Cardiac muscle cell (in vitro differentiated cells and primary cell): ENCODE data around the gene OR4E1. TPM values are rescaled to one million over a fixed set of nuclear protein-coding genes. Genes with fewer than 3 reads are reported as not detected.

Experiments
- DNase-seq, 2 donors: peaks; one replicate each; pipeline versions ENCODE4 v3.0.0 to v3.0.0-alpha.2; 2010 to 2017; ENCODE audit warnings: low read depth in 1 of 2, low spot score in 1 of 2
- H3K27ac ChIP-seq: fragments of 200-600 bp; sonication (generic); 2 replicates; pipeline ENCODE4 v1.5.1; 2016
- H3K27me3 ChIP-seq: fragments of 200-600 bp; sonication (generic); 2 replicates; pipeline ENCODE4 v1.6.0; 2016; ENCODE audit warnings: control low read depth
- H3K36me3 ChIP-seq: fragments of 200-600 bp; sonication (generic); 2 replicates; pipeline ENCODE4 v1.5.1; 2016; ENCODE audit warnings: control low read depth
- H3K4me1 ChIP-seq: fragments of 200-600 bp; sonication (generic); 2 replicates; pipeline ENCODE4 v1.8.1; 2017; ENCODE audit warnings: low read depth, mild to moderate bottlenecking, mixed run types
- H3K4me3 ChIP-seq: fragments of 200-600 bp; sonication (generic); 2 replicates; pipeline ENCODE4 v1.5.1; 2016; ENCODE audit warnings: mild to moderate bottlenecking
- H3K9me3 ChIP-seq: fragments of 200-600 bp; sonication (generic); 2 replicates; pipeline ENCODE4 v1.5.1; 2017; ENCODE audit warnings: low read depth, mild to moderate bottlenecking, control low read depth
- CTCF ChIP-seq: IDR thresholded peaks from 2 replicates; pipeline ENCODE4 v1.5.1; 2012; ENCODE audit warnings: low read depth, mild to moderate bottlenecking, low read length
- polyA plus RNA-seq: library from polyadenylated mRNA; unstranded; fragments of >200 nt; fragmentation: Nextera tagmentation; extraction: Ambion mirVana; gene quantifications from 2 replicates; pipeline ENCODE4 v1.2.1, GENCODE V29; 2016
- total RNA-seq: library from RNA; depleted of rRNA; stranded (reverse); fragments of >200 nt; gene quantifications from 2 replicates; pipeline ENCODE4 v1.2.3, GENCODE V29; 2016

Gene OR4E1
- total and polyA plus RNA-seq, 2 experiments from 2014 or later, result not detected

DNA sequence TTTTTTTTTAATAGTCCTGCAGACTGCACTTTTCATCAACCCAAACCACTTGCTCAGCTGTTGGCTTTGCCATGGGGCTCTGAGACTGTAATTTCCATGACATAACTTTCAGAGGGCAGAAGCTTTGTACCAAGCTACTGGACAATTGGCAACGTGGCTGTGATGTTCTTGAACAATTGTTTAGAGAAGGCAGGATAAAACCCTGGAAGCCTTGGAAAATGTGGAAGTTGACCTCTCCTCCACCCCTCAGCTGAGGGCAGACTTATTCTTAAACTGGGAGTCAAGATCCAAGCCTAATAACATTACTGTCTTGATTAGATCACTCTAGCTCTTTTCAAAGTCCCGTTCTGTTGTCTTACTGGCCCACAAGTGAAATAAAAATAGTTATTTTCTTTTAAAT lies 2.2 kb downstream of the OR4E1 start:
- Histone ChIP-seq H3K4me1 (no peaks in the 10 kb centered on the region), H3K27me3 (no peaks in the 10 kb centered on the region), H3K4me3 (no peak overlapping the region), H3K27ac (no peak overlapping the region), H3K36me3 (no peaks in the 10 kb centered on the region), H3K9me3 (no peaks in the 10 kb centered on the region)
- DNase-seq, result no peak
- TF ChIP-seq CTCF, result no peak

DNA sequence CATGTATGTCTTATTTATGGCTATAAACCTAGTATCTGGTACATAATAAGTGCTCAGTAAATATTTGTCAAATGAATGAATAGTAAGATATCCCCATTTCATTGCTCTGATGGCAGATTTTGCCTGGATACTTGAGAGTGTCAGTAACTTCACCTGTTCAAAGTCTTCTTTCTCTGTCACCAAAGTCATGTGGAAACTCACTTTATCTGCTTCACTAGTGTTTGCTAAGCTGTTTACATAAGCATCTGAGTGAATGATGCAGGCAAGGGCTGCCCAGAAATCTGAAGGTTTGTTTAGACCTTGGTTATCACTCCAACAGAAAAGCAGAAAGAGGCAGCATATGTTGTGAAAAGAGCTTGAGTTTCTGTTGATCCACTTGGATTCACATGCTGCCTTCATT lies 4.3 kb downstream of the OR4E1 start:
- H3K9me3 ChIP-seq, result no peaks in the 10 kb centered on the region
- no peaks in the 10 kb centered on the region for H3K36me3 ChIP-seq
- no peak for TF ChIP-seq CTCF
- no peaks in the 10 kb centered on the region for H3K27me3 ChIP-seq
- H3K4me3 ChIP-seq, result no peak overlapping the region
- no peaks in the 10 kb centered on the region for H3K4me1 ChIP-seq
- no peak overlapping the region for H3K27ac ChIP-seq
- no peak for DNase-seq

DNA sequence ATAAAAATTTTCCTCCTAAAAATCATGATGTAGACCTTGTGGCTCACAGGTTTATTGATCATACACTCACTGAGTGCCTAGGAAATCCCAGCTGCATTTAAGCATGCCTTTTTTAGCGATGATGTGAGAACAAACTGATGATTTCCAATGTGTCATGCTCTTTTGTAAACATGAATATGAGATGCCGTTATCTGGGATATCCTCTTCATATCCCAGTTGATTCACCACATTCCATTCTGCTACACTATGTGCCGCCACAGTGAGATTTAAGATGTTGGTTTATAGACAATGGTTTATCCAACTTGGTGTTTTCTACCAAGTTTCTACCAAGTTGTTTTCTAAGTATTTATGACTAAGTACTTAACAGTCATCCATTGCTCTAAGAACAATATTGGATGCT lies 5.2 kb downstream of the OR4E1 start:
- Histone ChIP-seq H3K27me3 (no peaks in the 10 kb centered on the region), H3K9me3 (no peaks in the 10 kb centered on the region), H3K4me3 (no peak overlapping the region), H3K4me1 (no peaks in the 10 kb centered on the region), H3K27ac (no peak overlapping the region), H3K36me3 (no peaks in the 10 kb centered on the region)
- DNase-seq, result peak in 1 of 2 donors; percentile 58
- TF ChIP-seq CTCF, result no peak

DNA sequence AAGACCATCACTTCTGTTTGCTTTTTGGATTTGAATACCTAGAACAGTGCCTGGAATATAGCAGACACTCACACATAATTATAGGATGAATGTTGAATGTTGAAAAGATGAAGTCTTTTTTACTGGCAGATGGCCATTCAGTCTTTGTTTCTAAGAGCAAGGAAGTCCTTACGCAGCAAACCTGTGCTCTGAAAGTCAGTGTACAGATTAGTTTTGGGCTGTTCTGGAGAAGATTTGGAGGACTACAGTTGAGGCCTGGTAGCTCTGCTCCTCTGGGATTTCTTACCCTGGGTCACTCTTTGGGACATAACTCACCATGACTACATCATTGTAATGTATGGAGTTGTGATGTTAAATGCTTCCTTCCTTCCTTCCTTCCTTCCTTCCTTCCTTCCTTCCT lies 16.6 kb downstream of the OR4E1 start:
- no peak overlapping the region for H3K4me3 ChIP-seq
- no peak overlapping the region for H3K27ac ChIP-seq
- H3K36me3 ChIP-seq, result no peaks in the 10 kb centered on the region
- no peaks in the 10 kb centered on the region for H3K4me1 ChIP-seq
- no peaks in the 10 kb centered on the region for H3K27me3 ChIP-seq
- no peaks in the 10 kb centered on the region for H3K9me3 ChIP-seq
- no peak for TF ChIP-seq CTCF
- no peak for DNase-seq

- DNase-seq, result no peak
- no peak for TF ChIP-seq CTCF
- no peak overlapping the region for H3K4me3 ChIP-seq
Observed at GRCh38 chr14:21654215-21654614, 19.4 kb downstream of the OR4E1 start.

GRCh38 chr14:21653331-21653885 lies 20.2 kb downstream of the OR4E1 start, which contains the start of gene OR4E2:
TSS of gene OR4E2 (plus strand) at chr14:21653835. CDS start at chr14:21665083, 11,248 bp downstream.
- Histone ChIP-seq H3K4me1 (no peaks in the 10 kb centered on the region), H3K36me3 (no peaks in the 10 kb centered on the region), H3K9me3 (no peaks in the 10 kb centered on the region), H3K27ac (no peak within 1 kb of the TSS), H3K27me3 (no peaks in the 10 kb centered on the region), H3K4me3 (no peak within 1 kb of the TSS)
- no peak for DNase-seq
- TF ChIP-seq CTCF, result no peak

More at GRCh38 chr14:21654215-21654614, 19.4 kb downstream of the OR4E1 start:
- no peaks in the 10 kb centered on the region for H3K4me1 ChIP-seq
- no peaks in the 10 kb centered on the region for H3K9me3 ChIP-seq
- no peaks in the 10 kb centered on the region for H3K36me3 ChIP-seq
- H3K27me3 ChIP-seq, result no peaks in the 10 kb centered on the region
- no peak overlapping the region for H3K27ac ChIP-seq
